DLD1 (cell line): ENCODE measurements around the gene SPR.

Experiments used
- in situ Hi-C: cut with HindIII; loops from 2 replicates; pipeline ENCODE4 v1.10.0; 2017; ENCODE audit warnings: low sequenced_read_pairs

The SPR gene

DNA sequence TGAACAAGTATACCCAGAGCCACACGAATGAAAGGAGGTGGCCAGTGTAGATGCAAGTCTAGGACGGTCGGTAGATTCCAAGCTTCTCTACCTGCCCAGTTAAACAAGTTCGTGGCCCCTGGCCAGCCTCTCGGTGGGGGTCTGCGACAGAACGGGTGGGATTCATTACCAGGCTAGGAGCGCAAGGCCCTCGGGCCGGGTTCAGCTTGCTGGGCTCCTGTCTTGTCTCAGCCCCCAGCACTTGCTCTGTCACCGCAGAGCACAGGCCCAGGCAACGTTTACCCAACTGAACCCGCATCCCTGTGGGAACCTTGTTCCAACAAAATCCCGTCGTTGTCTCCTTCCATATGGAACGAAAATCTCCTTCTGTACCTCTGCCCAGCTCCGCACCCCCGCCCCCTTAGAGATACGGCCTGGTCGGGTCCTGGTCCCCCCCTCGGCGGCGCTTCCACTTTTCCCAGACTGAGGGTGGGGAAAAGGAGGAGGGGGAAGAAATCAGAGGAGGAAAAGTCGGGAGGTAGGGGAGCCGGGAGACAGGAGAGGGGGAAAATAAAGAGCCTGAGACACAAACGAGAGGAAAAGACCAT, 28.2 kb downstream of the SPR start:
- in situ Hi-C loops: no loop called here

DNA sequence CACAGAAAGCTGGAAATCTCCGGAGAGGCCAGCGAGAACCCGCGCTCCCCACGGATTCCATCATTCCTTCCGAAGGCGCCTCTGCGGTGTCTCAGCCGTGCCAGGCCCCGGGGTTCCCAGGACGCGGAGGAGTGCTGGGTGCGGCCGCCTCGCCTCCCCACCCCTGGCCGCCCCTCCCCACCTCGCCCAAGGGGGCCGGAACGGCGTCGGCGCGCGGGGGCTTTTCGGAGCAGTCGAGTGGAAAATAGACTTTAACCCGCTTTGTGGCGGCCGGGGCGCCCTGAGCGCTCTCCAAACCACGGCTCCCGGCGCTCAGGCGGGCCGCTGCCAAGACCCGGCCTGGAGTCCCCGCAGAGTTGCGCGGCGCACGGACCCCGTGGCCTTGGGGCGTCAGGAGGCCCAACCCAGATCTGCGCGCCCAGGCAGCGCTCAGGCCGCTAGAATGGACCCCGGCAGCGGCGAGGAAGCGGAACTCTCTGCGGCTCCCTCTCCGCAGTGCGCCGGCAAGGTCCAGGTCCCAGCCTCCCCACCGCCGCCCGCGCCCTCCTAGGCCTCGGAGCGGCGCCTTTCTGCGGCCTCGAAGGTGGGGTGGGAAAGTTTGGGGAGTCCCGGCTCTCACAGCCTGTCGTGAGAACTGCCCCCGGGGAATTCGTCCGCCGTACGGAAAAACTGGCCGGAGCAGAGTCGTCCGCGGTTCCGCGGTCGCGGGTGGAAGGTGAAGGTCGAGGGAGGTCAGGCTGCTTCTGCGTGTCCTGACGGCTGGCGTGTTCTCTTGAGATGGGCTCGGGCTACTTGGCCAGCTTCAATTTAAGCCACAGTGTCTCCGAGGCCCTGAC, 28.9 kb downstream of the SPR start:
- in situ Hi-C loops: no loop called here

GRCh38 chr2:72916743-72917137, 29.5 kb downstream of the SPR start:
- in situ Hi-C loops: no loop called here

DNA sequence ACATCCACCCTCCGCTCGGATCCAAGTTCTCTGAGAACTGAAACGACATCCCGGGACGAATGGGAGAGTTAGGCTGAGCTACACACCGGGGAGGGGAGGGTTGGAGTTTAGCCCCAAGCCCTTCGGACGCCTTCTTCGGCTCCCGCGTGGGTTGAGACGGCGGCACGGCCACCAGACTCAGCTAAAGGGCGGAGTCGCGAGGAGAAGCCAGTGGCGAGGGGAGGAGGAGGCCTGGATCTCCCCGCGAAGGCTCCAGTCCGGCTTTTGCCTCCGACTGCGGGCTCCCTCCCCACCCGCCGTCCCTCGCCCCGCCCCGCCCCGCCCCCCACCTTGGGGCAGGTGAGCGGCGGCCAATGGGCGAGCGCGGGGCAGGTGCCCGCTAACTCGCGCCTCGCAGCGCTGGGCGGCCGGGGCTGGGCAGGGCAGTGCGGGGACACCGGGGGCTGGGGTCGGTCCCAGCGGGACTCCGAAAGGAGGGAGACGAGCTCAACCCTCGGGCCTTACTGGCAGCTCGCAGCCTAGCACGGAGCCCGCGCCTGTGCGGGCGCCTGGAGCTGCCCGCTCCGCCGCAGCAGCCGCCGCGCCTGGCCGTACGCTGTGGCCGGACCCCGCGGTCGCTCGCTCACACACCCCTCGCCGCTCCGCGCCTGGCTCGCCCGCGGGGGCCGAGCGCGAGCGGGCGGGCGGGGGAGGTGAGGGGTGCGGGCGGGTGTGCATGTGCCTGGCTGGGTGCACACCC, 30.1 kb downstream of the SPR start, which contains the start of gene EMX1:
Gene EMX1 (plus strand): TSS at position 382 of the 739 bp plus-strand sequence. CDS start 334 bp downstream, at position 716.
- in situ Hi-C loops: no loop called here

DNA sequence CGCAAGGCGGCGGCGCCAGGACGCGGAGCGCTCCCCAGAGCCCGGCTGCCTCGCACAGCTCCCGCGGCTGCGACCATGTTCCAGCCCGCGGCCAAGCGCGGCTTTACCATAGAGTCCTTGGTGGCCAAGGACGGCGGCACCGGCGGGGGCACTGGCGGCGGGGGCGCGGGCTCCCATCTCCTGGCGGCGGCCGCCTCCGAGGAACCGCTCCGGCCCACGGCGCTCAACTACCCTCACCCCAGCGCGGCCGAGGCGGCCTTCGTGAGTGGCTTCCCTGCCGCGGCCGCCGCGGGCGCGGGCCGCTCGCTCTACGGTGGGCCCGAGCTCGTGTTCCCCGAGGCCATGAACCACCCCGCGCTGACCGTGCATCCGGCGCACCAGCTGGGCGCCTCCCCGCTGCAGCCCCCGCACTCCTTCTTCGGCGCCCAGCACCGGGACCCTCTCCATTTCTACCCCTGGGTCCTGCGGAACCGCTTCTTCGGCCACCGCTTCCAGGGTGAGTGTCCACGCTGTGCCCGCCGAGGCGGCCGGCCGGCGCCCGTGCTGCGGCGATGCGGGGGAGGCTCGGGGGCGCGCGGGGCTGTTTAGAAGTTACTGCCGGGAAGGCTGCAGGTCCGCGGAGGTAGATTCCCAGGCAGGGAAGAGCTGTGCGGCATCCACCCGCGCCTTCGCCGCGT, 30.8 kb downstream of the SPR start:
- in situ Hi-C loops: no loop called here

DNA sequence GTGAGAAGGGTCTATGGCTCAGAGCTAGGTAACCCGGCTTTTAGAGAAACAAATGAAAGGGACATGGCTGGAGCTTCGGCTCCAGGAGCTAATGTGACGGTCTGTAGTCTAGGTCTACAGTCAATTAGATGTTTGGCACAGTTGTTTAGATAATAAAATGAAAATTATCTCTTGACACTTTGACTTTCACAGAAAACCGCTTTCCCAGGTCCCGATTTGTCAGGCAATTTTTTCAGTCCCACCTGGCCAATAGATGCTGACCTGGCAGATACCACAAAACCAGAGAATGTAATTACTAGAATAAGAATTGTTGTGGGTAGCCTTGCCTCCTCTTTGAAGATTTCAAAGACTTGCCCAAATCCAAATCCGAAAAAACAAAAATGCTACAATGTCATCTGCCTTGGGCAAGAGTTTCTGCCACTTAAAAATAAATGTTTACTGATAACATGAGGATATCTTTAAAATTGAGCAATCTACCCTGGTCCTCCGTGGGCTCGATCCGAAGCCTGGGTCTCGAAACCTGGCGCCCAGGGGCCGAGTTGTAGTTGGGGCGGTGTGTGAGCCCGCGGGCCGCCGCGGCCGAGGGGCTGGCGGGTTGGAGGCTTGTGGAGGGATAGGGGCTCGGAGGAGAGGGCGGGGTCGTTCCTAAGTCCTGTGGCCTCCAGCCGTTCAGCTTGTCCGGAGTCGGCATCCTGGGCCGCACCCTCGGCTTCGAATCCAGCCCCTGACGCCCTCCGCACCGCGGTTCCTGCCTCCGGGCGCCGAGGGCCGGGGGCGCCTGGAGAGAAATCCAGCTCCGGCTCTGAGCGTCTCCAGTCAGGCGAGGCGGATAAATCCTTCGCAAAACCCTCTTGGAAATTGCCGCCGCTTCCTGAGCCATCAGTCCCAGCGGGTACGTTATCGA, 32.5 kb downstream of the SPR start:
- in situ Hi-C loops: loop anchor here (10.0 kb wide), 1 partner anchor 85 kb away; no protein-coding TSS in a partner anchor

DNA sequence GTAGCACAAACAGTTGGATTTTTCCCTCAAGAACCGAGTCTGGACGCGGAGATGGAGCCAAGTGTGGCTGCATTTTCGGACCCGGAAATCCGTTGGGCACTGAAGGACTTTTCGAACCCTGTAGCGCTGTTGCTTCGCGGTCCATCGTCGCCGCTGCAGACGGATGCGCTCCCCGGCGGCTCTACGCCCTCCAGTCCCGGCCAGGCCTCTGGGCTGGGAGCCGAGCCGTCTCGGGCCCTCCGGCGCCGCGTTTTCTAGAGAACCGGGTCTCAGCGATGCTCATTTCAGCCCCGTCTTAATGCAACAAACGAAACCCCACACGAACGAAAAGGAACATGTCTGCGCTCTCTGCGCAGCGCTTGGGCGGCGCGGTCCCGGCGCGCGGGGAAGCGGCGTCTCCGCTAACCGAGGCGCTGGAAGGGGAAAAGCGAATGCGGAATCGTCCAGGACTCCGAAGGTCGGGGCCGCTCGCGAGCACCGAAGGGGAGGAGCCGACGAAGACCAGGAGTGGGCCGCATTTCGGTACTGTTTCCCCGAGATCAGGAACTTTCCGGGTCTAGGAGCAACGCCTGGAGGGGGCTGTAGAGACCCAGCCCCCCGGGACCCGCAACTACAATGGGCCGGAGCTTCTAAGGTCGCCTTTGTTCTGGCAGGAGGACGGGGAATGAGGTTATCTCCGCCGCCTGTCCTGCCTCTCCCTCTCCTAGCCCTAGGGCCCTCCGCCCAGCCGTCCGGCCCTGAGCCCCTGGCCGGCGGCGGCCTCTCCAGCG, 33.3 kb downstream of the SPR start:
- in situ Hi-C loops: loop anchor here (10.0 kb wide), 1 partner anchor 84 kb away; no protein-coding TSS in a partner anchor

- in situ Hi-C loops: loop anchor here (10.0 kb wide), 1 partner anchor 84 kb away; no protein-coding TSS in a partner anchor
These were observed 34.1 kb downstream of the SPR start for GRCh38 chr2:72921088-72921851.

DNA sequence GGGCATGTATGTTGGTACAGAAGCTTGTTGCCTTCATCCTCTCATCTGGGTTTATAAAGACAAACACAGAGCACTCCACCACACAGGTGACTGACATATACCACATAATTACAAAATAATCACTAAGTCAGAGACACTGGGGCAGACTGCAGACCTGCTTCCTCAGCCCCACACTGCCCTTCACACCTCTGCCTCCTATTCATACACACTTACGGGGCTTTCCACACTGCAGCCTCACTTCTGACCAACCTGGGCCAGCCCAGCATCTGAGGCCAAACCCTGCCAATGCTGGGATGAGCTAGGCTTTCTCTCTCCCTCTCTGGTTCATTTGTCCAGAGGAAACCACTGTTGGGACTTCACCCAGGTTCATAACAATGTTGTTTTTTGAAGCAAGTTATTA, 34.6 kb downstream of the SPR start:
- in situ Hi-C loops: loop anchor here (10.0 kb wide), 1 partner anchor 83 kb away; no protein-coding TSS in a partner anchor

- in situ Hi-C loops: loop anchor here (10.0 kb wide), 1 partner anchor 81 kb away; no protein-coding TSS in a partner anchor
These were observed 36.7 kb downstream of the SPR start for GRCh38 chr2:72923833-72924352.

DNA sequence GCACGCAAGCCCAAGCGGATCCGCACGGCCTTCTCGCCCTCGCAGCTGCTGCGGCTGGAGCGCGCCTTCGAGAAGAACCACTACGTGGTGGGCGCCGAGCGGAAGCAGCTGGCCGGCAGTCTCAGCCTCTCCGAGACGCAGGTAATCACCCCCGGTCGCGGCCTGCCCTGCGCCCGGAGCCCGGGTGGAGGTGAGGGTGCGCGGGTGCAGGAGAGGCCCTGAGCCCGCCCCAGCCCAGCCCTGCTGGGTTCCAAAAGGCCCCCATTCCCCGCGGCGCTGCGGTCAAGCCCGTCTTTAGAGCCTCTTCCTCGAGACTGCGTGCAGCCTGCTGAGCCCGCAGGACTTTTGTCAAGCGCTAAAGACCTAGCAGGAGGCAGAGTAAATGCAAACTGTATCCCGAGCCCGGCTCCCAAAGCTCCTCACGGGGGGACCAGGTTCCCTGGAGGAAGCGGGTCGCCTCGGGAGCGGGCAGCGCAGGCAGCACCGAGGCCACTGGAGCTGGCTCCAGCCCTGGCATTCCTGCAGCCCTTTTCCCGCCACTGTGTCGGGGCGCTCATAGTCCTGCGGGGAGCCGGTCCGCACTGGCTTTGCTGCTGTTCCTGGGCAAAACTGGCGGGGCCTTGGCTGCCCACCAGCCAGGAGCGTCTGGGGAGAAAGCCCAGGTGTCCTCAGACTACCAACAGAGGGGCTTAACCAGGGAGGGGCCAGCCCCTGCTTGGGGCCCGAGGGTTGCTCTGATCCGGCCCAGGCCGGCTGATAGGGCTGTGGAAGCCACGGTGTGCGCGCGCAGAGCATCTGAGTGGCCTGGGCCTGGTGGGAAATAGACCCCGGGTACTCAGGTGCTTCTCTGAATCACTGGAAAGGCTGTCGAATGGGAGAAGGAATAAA, 37.4 kb downstream of the SPR start:
- in situ Hi-C loops: loop anchor here (10.0 kb wide), 1 partner anchor 80 kb away; no protein-coding TSS in a partner anchor

DNA sequence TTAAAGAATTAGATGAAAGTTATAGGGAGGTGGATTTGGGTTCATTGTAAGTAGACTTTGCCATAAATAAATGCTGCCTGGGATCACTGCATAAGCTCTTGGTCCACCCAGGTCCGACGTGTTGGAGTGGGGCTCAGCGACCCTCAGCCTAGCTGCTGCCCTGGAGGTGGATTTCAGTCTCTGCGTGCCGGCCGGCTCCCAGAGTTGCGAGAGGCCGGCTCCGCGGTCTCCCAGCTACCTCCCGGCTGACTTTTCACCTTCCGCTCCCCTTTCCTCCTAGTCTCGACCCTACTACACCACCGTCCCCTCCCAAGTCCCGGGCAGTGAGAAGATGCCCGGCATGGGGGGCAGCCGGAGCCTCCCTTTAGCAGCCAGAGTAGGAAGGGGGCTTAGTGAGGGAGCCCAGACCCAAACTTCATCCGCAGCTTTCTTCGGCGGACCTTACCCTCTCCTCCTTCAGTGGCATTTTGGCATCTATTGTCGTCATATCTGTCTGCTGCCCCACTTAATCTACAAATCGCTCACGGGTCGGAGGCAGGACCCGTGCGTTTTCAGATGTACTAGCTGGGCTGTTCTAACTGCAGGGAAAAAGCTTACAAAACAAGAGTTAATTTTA, 38.2 kb downstream of the SPR start:
- in situ Hi-C loops: loop anchor here (10.0 kb wide), 1 partner anchor 79 kb away; no protein-coding TSS in a partner anchor

DNA sequence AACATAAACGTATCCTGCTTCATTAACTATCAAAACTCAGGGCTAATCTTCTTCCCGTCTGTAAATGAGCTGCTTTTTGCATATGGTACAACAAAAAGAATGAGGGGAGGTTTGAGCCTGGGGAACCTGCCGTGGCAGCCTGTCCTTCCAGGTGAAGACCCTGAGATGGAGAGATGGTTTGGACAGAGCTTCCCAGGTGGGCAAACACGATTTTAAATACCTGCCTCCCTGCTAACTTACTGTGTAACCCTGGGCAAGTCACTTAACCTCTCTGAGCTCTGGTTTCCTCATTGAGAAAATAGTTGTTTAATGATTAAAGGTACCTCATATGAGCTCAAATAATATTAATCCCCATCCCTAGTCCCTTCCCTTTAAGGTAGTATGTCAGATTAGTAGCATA, 39.2 kb downstream of the SPR start:
- in situ Hi-C loops: loop anchor here (10.0 kb wide), 1 partner anchor 78 kb away; no protein-coding TSS in a partner anchor

GRCh38 chr2:72926811-72927465, 39.7 kb downstream of the SPR start:
- in situ Hi-C loops: loop anchor here (10.0 kb wide), 1 partner anchor 78 kb away; no protein-coding TSS in a partner anchor

DNA sequence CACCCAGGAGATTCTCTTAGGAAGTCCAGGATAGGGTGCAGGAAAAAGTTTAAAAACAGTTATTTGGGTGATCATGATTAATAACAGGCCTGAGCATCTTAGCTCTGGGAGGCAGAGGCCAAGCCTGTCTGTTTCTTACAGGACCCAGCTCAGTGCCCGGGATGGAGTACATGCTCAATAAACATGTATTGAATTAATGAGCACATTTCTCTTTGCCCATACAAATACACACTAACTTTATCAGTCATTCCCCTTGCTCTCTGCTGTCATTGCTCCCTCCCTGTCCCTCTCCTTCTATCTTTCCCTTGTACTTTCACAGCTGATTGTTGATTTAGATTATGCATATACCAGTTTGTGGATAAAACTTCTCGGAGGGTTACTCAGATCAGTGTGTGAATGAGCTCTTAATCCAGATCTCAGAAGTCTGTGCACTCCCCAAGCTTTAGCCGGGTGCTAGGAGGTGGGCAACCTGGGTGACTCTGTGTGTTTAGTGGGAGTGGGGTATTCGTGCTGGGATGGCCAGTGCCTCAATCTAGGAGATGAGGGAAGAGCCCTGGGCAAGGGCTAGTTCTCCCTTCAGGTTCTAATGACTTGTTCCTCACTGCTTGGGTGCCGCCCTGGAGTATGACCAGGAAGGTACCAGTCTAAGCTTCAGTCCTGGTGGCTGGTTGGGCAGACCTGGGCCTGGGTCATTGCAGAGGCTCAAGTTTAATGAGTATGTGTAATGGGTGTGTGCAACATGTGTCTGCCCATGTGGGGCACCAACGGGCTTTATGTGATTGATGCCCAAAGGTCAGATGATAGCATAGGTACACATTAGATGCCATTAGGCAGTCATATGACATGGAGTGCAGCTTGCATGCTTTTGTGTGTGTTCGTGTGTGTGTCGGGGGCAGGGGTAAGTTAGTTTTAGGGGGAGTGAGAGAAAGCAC, 40.7 kb downstream of the SPR start:
- in situ Hi-C loops: loop anchor here (10.0 kb wide), 1 partner anchor 77 kb away; no protein-coding TSS in a partner anchor
